Endothelial cell of umbilical vein (primary cell): ENCODE results near the gene SFI1. TPM values are rescaled to one million over a fixed set of nuclear protein-coding genes. Genes with fewer than 3 reads are reported as not detected.
"Not testable (repeated sequence)": the region's sequence is repeated elsewhere in the genome, so short reads cannot be mapped to it uniquely, and the experiment has no call there.

Experiments
- BruUV-seq: library from RNA; stranded (reverse); fragments of 400-500 nt; replicated peaks from 2 replicates; lab custom pipeline; 2021; lab: Mats Ljungman, UMichigan
- CTCF ChIA-PET: fragments of 300-600, 350-600 bp; sonication (Branson Sonifier 250); formaldehyde crosslinking; loops from one replicate; lab custom pipeline; 2021; ENCODE audit warnings: antibody characterized with exemption, inconsistent platforms; lab: Charles Lee
- POLR2A ChIA-PET: fragments of 300-600, 350-600 bp; sonication (Branson Sonifier 250); formaldehyde crosslinking; loops from one replicate; lab custom pipeline; 2021; ENCODE audit warnings: antibody characterized with exemption, inconsistent platforms; lab: Charles Lee
- DNase-seq: peaks from one replicate; pipeline ENCODE4 v3.0.0-alpha.2; 2011; ENCODE audit warnings: low read depth, low spot score
- FAIRE-seq: peaks from 2 replicates; lab custom pipeline; 2011; peaks lifted over from hg19 to GRCh38; lab: Jason Lieb, UNC
- H2AFZ ChIP-seq: 2 replicates; pipeline ENCODE4 v1.6.0; 2012; ENCODE audit warnings: low read depth, low read length, control low read depth, inconsistent platforms
- H3K27ac ChIP-seq: 2 replicates; pipeline ENCODE4 v1.5.1; 2011; ENCODE audit warnings: low read depth, mild to moderate bottlenecking, control low read depth, low read length, moderate library complexity; ENCODE audit not compliant: insufficient read depth
- H3K27me3 ChIP-seq, 2 experiments: 2 replicates each; pipeline versions ENCODE4 v1.6.0 to v1.6.1; 2011; ENCODE audit warnings: low read length in 2 of 2, mixed read lengths in 1 of 2; ENCODE audit not compliant: control insufficient read depth in 2 of 2, insufficient read depth in 2 of 2
- H3K36me3 ChIP-seq, 2 experiments: 2 replicates in 1 of 2; 3 replicates in 1 of 2; pipeline ENCODE4 v1.5.1; 2011; ENCODE audit warnings: low read length in 2 of 2, mild to moderate bottlenecking in 1 of 2, moderate library complexity in 1 of 2; ENCODE audit not compliant: control insufficient read depth in 2 of 2, insufficient read depth in 2 of 2; ENCODE audit errors: extremely low read depth in 1 of 2
- H3K4me1 ChIP-seq: 3 replicates; pipeline ENCODE4 v1.5.1; 2011; ENCODE audit warnings: mild to moderate bottlenecking, low read length; ENCODE audit not compliant: control insufficient read depth, insufficient read depth; ENCODE audit errors: extremely low read depth
- H3K4me2 ChIP-seq: 2 replicates; pipeline ENCODE4 v1.6.1; 2011; ENCODE audit warnings: low read length, control low read depth, mixed read lengths; ENCODE audit not compliant: insufficient read depth
- H3K4me3 ChIP-seq, 3 experiments: fragments of 200-600 bp in 1 of 3; sonication (generic), shearing (Covaris generic) in 1 of 3; replicated peaks in 1 of 3; 2 replicates each; pipeline ENCODE4 v1.5.1; 2011 to 2016; ENCODE audit warnings: control low read depth in 3 of 3, low read length in 3 of 3, mild to moderate bottlenecking in 2 of 3, inconsistent platforms in 1 of 3, low read depth in 1 of 3, moderate library complexity in 1 of 3; ENCODE audit not compliant: insufficient read depth in 1 of 3
- H3K79me2 ChIP-seq: 2 replicates; pipeline ENCODE4 v1.6.0; 2012; ENCODE audit warnings: low read length, inconsistent platforms; ENCODE audit not compliant: control insufficient read depth, insufficient read depth
- H3K9ac ChIP-seq: replicated peaks from 2 replicates; pipeline ENCODE3; 2011; ENCODE audit warnings: low read length, control low read depth; ENCODE audit not compliant: insufficient read depth; ENCODE audit errors: extremely low read depth
- H3K9me1 ChIP-seq: replicated peaks from 3 replicates; pipeline ENCODE4 v1.6.0; 2011; ENCODE audit warnings: mild to moderate bottlenecking, low read length; ENCODE audit not compliant: control insufficient read depth, insufficient read depth; ENCODE audit errors: extremely low read depth
- H3K9me3 ChIP-seq: replicated peaks from 2 replicates; pipeline ENCODE4 v1.5.1; 2012; ENCODE audit warnings: low read length, inconsistent platforms; ENCODE audit not compliant: control insufficient read depth, insufficient read depth
- H4K20me1 ChIP-seq: replicated peaks from 2 replicates; pipeline ENCODE3; 2011; ENCODE audit warnings: mild to moderate bottlenecking, low read length; ENCODE audit not compliant: control insufficient read depth, insufficient read depth; ENCODE audit errors: extremely low read depth
- EZH2 ChIP-seq: IDR thresholded peaks from 2 replicates; pipeline ENCODE4 v1.6.1; 2012; ENCODE audit warnings: borderline replicate concordance, low read depth, mild to moderate bottlenecking, moderate library complexity, low read length, inconsistent platforms; ENCODE audit not compliant: severe bottlenecking
- GATA2 ChIP-seq: IDR thresholded peaks from 2 replicates; pipeline ENCODE4 v1.7.0; 2011; ENCODE audit warnings: low read depth, mild to moderate bottlenecking, moderate library complexity, mixed read lengths, low read length; ENCODE audit not compliant: insufficient read length, insufficient read depth
- JUN ChIP-seq: IDR thresholded peaks from 2 replicates; pipeline ENCODE4 v1.6.1; 2011; ENCODE audit warnings: borderline replicate concordance, low read depth; ENCODE audit not compliant: insufficient read length, insufficient read depth
- MYC ChIP-seq: IDR thresholded peaks from one replicate; pipeline ENCODE4 v1.6.1; 2011; ENCODE audit warnings: mild to moderate bottlenecking, low read depth, low read length
- POLR2A ChIP-seq: IDR thresholded peaks from 2 replicates; pipeline ENCODE4 v1.6.1; 2012; ENCODE audit warnings: low read depth, mild to moderate bottlenecking, control low read depth, low read length
- POLR2AphosphoS5 ChIP-seq: IDR thresholded peaks from 2 replicates; pipeline ENCODE4 v1.6.1; 2012; ENCODE audit warnings: low read depth, mild to moderate bottlenecking, control low read depth, low read length, moderate library complexity; ENCODE audit not compliant: insufficient read depth
- dilution Hi-C: fragments of 300-500 bp; cut with MboI; formaldehyde crosslinking; loops from one replicate; pipeline ENCODE4 v1.15.0; 2019; ENCODE audit warnings: low sequenced_read_pairs; ENCODE audit not compliant: extremely low pct_ligation_motif_present
- intact Hi-C: fragments of 100-400 bp; cut with micrococcal nuclease; formaldehyde crosslinking; loops from one replicate; pipeline ENCODE4 v1.10.0; 2022
- polyA plus RNA-seq, 4 experiments: library from polyadenylated mRNA; depleted of rRNA in 3 of 4; stranded (reverse) in 3 of 4; unstranded in 1 of 4; fragments of >200 nt; gene quantifications; 2 replicates each; pipeline versions ENCODE4 v1.2.1 to v1.2.3, GENCODE V29; 2011 to 2012; ENCODE audit warnings: missing spikeins in 1 of 4
- total RNA-seq: library from RNA; stranded (reverse); gene quantifications from 2 replicates; pipeline ENCODE4 v1.2.3, GENCODE V29; 2021
- TF ChIP-seq, protein P1 (sequence below), 2 donors: IDR thresholded peaks; 1 replicate in 1 of 2; 2 replicates in 1 of 2; pipeline ENCODE4 v1.5.1; 2011; ENCODE audit warnings: low read length in 2 of 2, mild to moderate bottlenecking in 2 of 2, moderate library complexity in 2 of 2, control low read depth in 1 of 2, inconsistent platforms in 1 of 2, low read depth in 1 of 2; ENCODE audit not compliant: insufficient read depth in 1 of 2; ENCODE audit errors: extremely low read depth in 1 of 2
- TF ChIP-seq, protein P2 (sequence below): IDR thresholded peaks from 2 replicates; pipeline ENCODE4 v1.6.1; 2011; ENCODE audit not compliant: insufficient read depth, insufficient read length

Gene SFI1
- total and polyA plus RNA-seq, 2 donors (not counting 3 experiments of a cell fraction or from before 2014, with no cell fraction given), result 12.5 to 46.4 TPM

DNA sequence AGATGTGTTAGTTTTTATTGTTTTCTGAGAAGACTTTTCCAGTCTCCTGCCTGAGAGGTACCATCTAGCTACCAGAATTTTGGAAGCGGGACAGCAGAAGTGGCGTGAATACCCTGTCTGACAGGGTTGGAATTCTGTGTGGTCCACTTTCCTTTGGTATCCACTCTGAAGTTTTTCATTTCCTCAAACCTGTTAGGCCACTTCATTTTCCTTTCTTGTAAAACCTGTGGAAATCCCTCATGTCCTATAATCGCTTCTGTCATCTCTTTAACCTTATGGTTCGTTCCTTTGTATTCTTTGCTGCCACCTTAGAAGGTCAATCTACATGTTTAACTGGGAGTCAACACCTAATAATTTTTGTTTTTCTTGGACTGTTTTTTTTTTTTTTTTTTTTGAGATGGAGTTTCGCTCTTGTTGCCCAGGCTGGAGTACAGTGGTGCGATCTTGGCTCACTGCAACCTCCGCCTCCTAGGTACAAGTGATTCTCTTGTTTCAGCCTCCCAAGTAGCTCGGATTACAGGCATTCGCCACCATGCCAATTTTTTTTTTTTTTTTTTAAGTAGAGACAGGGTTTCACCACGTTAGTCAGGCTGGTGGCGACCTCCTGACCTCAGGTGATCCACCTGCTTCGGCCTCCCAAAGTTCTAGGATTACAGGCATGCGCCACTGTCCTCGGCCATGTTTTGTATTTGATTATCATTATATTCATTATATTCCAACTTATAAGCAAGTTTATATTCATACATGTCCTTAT, 7.1 kb downstream of the SFI1 start:
- FAIRE-seq (no peak), DNase-seq (no peak)
- Histone ChIP-seq H3K4me3 (no peak overlapping the region), H3K4me1 (no peaks in the 10 kb centered on the region), H4K20me1 (no peaks in the 10 kb centered on the region), H3K36me3 (no peaks in the 10 kb centered on the region), H3K27me3 (no peaks in the 10 kb centered on the region), H2AFZ (no peak overlapping the region), H3K9me1 (no peaks in the 10 kb centered on the region), H3K4me2 (no peak overlapping the region), H3K79me2 (peaks cover 15% of the 10 kb centered on the region), H3K9ac (no peak overlapping the region), H3K9me3 (no peaks in the 10 kb centered on the region), H3K27ac (no peak overlapping the region)
- no TSS peak for BruUV-seq
- dilution Hi-C loops, result no loop called here
- intact Hi-C loops, result no loop called here
- TF ChIP-seq MYC, result no peak
- ChIA-PET CTCF (no interaction called here), POLR2A (no interaction called here)

DNA sequence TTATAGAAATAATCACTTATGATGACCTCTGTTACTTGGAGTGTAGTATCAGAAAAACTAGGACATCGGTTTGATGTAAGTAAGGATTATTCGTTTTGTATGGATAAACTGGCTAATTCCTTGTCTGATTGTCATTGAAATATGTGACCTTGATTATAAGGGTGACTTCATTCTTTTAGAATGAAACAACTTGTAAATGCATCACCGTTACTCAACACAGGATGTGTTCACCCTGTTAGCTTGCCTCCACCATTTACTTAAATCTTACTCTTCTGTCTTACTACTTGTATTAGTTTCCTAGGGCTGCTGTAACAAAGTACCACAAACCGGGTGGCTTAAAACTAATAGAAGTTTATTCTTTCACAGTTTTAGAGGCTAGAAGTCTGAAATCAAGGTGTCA, 7.9 kb downstream of the SFI1 start:
- Histone ChIP-seq H3K27me3 (no peaks in the 10 kb centered on the region), H3K9ac (no peak overlapping the region), H3K4me1 (no peaks in the 10 kb centered on the region), H3K9me3 (no peaks in the 10 kb centered on the region), H3K36me3 (no peaks in the 10 kb centered on the region), H3K4me2 (no peak overlapping the region), H3K79me2 (peaks cover 13% of the 10 kb centered on the region), H3K9me1 (no peaks in the 10 kb centered on the region), H2AFZ (no peak overlapping the region), H4K20me1 (no peaks in the 10 kb centered on the region), H3K4me3 (no peak overlapping the region), H3K27ac (no peak overlapping the region)
- no TSS peak for BruUV-seq
- intact Hi-C loops, result no loop called here
- CTCF ChIA-PET, result no interaction called here
- POLR2A ChIA-PET, result no interaction called here
- DNase-seq (no peak), FAIRE-seq (no peak)
- TF ChIP-seq POLR2A, result no peak
- no peak for TF ChIP-seq JUN
- TF ChIP-seq, protein P1, sequence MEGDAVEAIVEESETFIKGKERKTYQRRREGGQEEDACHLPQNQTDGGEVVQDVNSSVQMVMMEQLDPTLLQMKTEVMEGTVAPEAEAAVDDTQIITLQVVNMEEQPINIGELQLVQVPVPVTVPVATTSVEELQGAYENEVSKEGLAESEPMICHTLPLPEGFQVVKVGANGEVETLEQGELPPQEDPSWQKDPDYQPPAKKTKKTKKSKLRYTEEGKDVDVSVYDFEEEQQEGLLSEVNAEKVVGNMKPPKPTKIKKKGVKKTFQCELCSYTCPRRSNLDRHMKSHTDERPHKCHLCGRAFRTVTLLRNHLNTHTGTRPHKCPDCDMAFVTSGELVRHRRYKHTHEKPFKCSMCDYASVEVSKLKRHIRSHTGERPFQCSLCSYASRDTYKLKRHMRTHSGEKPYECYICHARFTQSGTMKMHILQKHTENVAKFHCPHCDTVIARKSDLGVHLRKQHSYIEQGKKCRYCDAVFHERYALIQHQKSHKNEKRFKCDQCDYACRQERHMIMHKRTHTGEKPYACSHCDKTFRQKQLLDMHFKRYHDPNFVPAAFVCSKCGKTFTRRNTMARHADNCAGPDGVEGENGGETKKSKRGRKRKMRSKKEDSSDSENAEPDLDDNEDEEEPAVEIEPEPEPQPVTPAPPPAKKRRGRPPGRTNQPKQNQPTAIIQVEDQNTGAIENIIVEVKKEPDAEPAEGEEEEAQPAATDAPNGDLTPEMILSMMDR (IDR thresholded peaks at IDR 0.05; ENCODE audit: extremely low read depth in 1 of 2, insufficient read depth in 1 of 2, low read depth in 1 of 2, low read length in 2 of 2), result no peak
- TF ChIP-seq, protein P2, sequence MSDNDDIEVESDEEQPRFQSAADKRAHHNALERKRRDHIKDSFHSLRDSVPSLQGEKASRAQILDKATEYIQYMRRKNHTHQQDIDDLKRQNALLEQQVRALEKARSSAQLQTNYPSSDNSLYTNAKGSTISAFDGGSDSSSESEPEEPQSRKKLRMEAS, result no peak
- no peak for TF ChIP-seq MYC
- no peak for TF ChIP-seq GATA2
- TF ChIP-seq POLR2AphosphoS5, result no peak
- TF ChIP-seq EZH2, result no peak
- dilution Hi-C loops, result no loop called here

DNA sequence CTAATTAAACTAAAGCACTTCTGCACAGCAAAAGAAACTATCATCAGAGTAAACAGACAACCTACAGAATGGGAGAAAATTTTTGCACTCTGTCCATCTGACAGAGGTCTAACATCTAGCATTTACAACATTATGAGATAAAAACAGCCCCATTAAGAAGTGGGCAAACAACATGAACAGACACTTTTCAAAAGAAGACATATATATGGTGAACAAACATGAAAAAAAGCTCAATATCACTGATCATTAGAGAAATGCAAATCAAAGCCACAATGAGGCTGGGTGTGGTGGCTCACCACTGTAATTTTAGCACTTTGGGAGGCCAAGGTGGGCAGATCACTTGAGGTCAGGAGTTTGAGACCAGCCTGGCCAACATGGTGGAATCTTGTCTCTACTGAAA, 11.2 kb downstream of the SFI1 start:
- FAIRE-seq, dilution Hi-C loops, H3K4me3 ChIP-seq, BruUV-seq, H3K27me3 ChIP-seq, H3K36me3 ChIP-seq, H3K4me2 ChIP-seq, H3K4me1 ChIP-seq, intact Hi-C loops, H2AFZ ChIP-seq, H3K27ac ChIP-seq, DNase-seq, H3K9me1 ChIP-seq, H3K9ac ChIP-seq, POLR2A ChIA-PET, H4K20me1 ChIP-seq, H3K9me3 ChIP-seq: not testable (repeated sequence)
- peaks cover 12% of the 10 kb centered on the region for H3K79me2 ChIP-seq
- CTCF ChIA-PET, result interaction anchor here (0.6 kb wide), 1 partner anchor 29 kb away, joined by 3 read pairs; no protein-coding TSS in a partner anchor
